Upper lobe of left lung (tissue), 6 donors: ENCODE results near the gene PLD5. TPM values are rescaled to one million over a fixed set of nuclear protein-coding genes. Genes with fewer than 3 reads are reported as not detected.

ENCODE experiments used
- ATAC-seq, 2 donors: fragments of 200-7000 bp; cut with Tn5 transposase; one replicate each; pipeline ENCODE4 v1.9.1; 2022; ENCODE audit warnings: mild to moderate bottlenecking in 2 of 2, moderate library complexity in 2 of 2; ENCODE audit not compliant: low FRiP score in 2 of 2
- DNase-seq, 2 donors: peaks; one replicate each; pipeline ENCODE4 v3.0.0-alpha.2; 2019 to 2020
- H3K27ac ChIP-seq, 4 donors: fragments of 200-600 bp; sonication (generic); one replicate each; pipeline ENCODE4 v1.5.1; 2016 to 2019
- H3K27me3 ChIP-seq, 4 donors: fragments of 200-600 bp; sonication (generic); one replicate each; pipeline ENCODE4 v1.5.1; 2017 to 2019
- H3K36me3 ChIP-seq, 4 donors: fragments of 200-600 bp; sonication (generic); one replicate each; pipeline ENCODE4 v1.5.1; 2016 to 2019
- H3K4me1 ChIP-seq, 4 donors: fragments of 200-600 bp; sonication (generic); one replicate each; pipeline ENCODE4 v1.5.1; 2018 to 2019
- H3K4me3 ChIP-seq, 4 donors: fragments of 200-600 bp; sonication (generic); one replicate each; pipeline ENCODE4 v1.5.1; 2017 to 2019; ENCODE audit warnings: mild to moderate bottlenecking in 2 of 4, moderate library complexity in 1 of 4
- H3K9me3 ChIP-seq, 4 donors: fragments of 200-600 bp; sonication (generic); one replicate each; pipeline ENCODE4 v1.5.1; 2018 to 2019
- CTCF ChIP-seq, 6 experiments: fragments of 450-650 bp in 4 of 6; fragments of 200-600 bp in 2 of 6; sonication (generic) in 2 of 6; IDR thresholded peaks; one replicate each; pipeline ENCODE4 v1.5.1; 2016 to 2019; ENCODE audit warnings: antibody characterized with exemption in 6 of 6
- EP300 ChIP-seq, 4 donors: sonication (generic); formaldehyde crosslinking; IDR thresholded peaks; one replicate each; pipeline ENCODE4 v1.5.1; 2017; ENCODE audit warnings: antibody characterized with exemption in 4 of 4, control low read depth in 2 of 4
- POLR2A ChIP-seq, 4 donors: fragments of 450-650 bp; IDR thresholded peaks; one replicate each; pipeline ENCODE4 v1.5.1; 2016 to 2017; ENCODE audit warnings: antibody characterized with exemption in 4 of 4, mild to moderate bottlenecking in 2 of 4
- POLR2AphosphoS5 ChIP-seq, 2 donors: sonication (generic); formaldehyde crosslinking; IDR thresholded peaks; one replicate each; pipeline ENCODE4 v1.5.1; 2017; ENCODE audit warnings: antibody characterized with exemption in 2 of 2
- WGBS, 2 donors: methylation state at CpG; one replicate each; pipeline ENCODE4 v1.1.5; 2017 to 2018; 5-methylcytosine and 5-hydroxymethylcytosine counted together
- total RNA-seq, 6 donors: library from RNA; depleted of rRNA in 4 of 6; stranded (reverse); fragments of >200 nt in 4 of 6; gene quantifications; one replicate each; pipeline versions ENCODE4 v1.1.0 to v1.2.1, GENCODE V29; 2016 to 2021
- donor health status: DM: no; HTN: no; CAD: no; lungs with moderate emphysema.
- donor health status: DM: no; HTN: yes; CAD: no; lungs with severe emphysema.

Gene PLD5
- total RNA-seq, 6 donors from 2014 or later, result under 0.01 to 1.9 (median 0.67) TPM

GRCh38 chr1:242140836-242141235 lies 383.7 kb downstream of the PLD5 start:
- no peak for DNase-seq
- H3K27me3 ChIP-seq, result no peaks in the 10 kb centered on the region
- no peak overlapping the region for H3K4me3 ChIP-seq
- H3K27ac ChIP-seq, result no peak overlapping the region
- no peaks in the 10 kb centered on the region for H3K4me1 ChIP-seq
- TF ChIP-seq POLR2A (IDR thresholded peaks at IDR 0.05), result no peak
- TF ChIP-seq CTCF (IDR thresholded peaks at IDR 0.05), result no peak
- TF ChIP-seq POLR2AphosphoS5 (IDR thresholded peaks at IDR 0.05), result no peak
- no peak for ATAC-seq
- no peaks in the 10 kb centered on the region for H3K36me3 ChIP-seq
- 64 to 67% methylated on average over 1 of the region's 1 CpG for WGBS, 2 donors
- H3K9me3 ChIP-seq, result no peaks in the 10 kb centered on the region

DNA sequence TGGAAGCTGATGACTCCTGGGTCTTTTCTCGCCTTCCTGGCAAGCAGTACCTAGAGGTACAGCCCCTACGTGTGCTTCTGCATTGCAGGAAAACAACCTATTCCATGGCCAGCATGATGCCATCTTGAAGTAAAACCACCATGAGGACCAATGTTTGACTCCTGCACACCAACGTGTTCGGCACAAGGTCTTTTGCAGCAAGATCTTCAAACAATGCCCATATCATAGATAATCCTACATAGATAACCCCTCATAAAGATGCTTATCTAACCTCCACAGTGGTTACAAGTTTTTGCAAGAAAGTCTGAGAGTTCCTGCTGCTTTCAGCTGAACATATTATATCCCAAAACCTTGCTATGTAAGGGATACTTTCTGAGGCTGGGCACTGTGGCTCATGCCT lies 384.5 kb downstream of the PLD5 start:
- H3K4me1 ChIP-seq, result no peaks in the 10 kb centered on the region
- no peak for DNase-seq
- 40 to 47% methylated on average over 3 to 4 of the region's 4 CpGs for WGBS, 2 donors
- no peaks in the 10 kb centered on the region for H3K27me3 ChIP-seq
- H3K4me3 ChIP-seq, result no peak overlapping the region
- H3K9me3 ChIP-seq, result no peaks in the 10 kb centered on the region
- H3K36me3 ChIP-seq, result no peaks in the 10 kb centered on the region
- TF ChIP-seq EP300 (IDR thresholded peaks at IDR 0.05), result no peak
- no peak for TF ChIP-seq CTCF (IDR thresholded peaks at IDR 0.05)
- TF ChIP-seq POLR2A (IDR thresholded peaks at IDR 0.05), result no peak
- TF ChIP-seq POLR2AphosphoS5 (IDR thresholded peaks at IDR 0.05), result no peak
- no peak for ATAC-seq
- H3K27ac ChIP-seq, result no peak overlapping the region

- Histone ChIP-seq H3K4me3 (no peak overlapping the region), H3K4me1 (no peaks in the 10 kb centered on the region), H3K27me3 (no peaks in the 10 kb centered on the region), H3K36me3 (no peaks in the 10 kb centered on the region), H3K9me3 (no peaks in the 10 kb centered on the region), H3K27ac (no peak overlapping the region)
- peak in 1 of 2 donors; percentile 22 for DNase-seq
- TF ChIP-seq POLR2A (IDR thresholded peaks at IDR 0.05), result no peak
- TF ChIP-seq CTCF (IDR thresholded peaks at IDR 0.05), result no peak
- TF ChIP-seq EP300 (IDR thresholded peaks at IDR 0.05), result no peak
- TF ChIP-seq POLR2AphosphoS5 (IDR thresholded peaks at IDR 0.05), result no peak
- 44 to 77% methylated on average over 3 to 5 of the region's 6 CpGs for WGBS, 2 donors
- ATAC-seq, result peak in 1 of 2 donors; percentile 35
These were observed 385.1 kb downstream of the PLD5 start for GRCh38 chr1:242139442-242139841.

DNA sequence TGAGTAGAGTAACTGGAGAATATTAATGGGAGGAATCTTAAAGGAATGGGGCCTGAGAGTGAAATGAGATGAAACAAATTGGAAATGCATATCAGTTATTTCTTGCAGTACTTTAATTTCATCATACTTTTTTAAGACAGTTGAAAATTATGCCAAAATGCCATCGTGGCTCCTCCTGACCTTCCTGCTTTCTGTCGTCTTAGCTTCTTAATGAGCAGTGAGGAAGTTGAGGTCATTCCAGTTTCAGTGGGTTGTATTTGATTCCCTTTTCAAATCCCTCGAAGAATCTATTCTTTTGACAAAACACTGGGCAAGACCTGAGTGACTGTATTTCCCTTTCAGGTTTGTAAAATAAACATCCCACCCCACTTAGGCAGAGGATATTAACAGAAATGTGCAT lies 390.7 kb downstream of the PLD5 start:
- Histone ChIP-seq H3K4me3 (no peak overlapping the region), H3K4me1 (no peaks in the 10 kb centered on the region), H3K36me3 (no peaks in the 10 kb centered on the region), H3K9me3 (no peaks in the 10 kb centered on the region), H3K27ac (no peak overlapping the region), H3K27me3 (no peaks in the 10 kb centered on the region)
- ATAC-seq (no peak), DNase-seq (no peak)
- 25 to 29% methylated on average over 3 of the region's 3 CpGs for WGBS, 2 donors
- TF ChIP-seq CTCF (IDR thresholded peaks at IDR 0.05), result no peak
- no peak for TF ChIP-seq POLR2AphosphoS5 (IDR thresholded peaks at IDR 0.05)
- TF ChIP-seq EP300 (IDR thresholded peaks at IDR 0.05), result no peak
- no peak for TF ChIP-seq POLR2A (IDR thresholded peaks at IDR 0.05)

DNA sequence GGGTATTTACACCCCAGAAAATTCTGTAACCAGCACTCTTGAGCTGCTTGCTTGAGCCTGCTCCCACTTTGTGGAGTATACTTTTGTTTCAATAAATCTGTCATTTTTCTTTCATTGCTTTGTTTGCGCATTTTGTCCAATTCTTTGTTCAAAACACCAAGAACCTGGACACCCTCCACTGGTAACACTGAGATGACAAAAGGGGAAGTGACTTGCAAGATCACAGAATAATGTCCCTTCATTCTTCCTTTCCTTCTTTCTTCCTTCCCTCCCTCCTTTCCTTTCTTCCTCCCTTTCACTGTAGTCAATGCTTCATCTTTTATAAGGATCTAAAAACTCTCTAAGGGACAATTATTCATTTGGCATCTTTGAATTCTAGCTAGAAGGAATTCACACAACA lies 391.1 kb downstream of the PLD5 start:
- H3K27ac ChIP-seq, result no peak overlapping the region
- H3K36me3 ChIP-seq, result no peaks in the 10 kb centered on the region
- ATAC-seq (no peak), DNase-seq (no peak)
- H3K4me1 ChIP-seq, result no peaks in the 10 kb centered on the region
- H3K27me3 ChIP-seq, result no peaks in the 10 kb centered on the region
- no peaks in the 10 kb centered on the region for H3K9me3 ChIP-seq
- WGBS, 2 donors, result 93 to 96% methylated on average over 1 of the region's 1 CpG
- TF ChIP-seq CTCF (IDR thresholded peaks at IDR 0.05), result no peak
- no peak for TF ChIP-seq POLR2A (IDR thresholded peaks at IDR 0.05)
- TF ChIP-seq POLR2AphosphoS5 (IDR thresholded peaks at IDR 0.05), result no peak
- no peak for TF ChIP-seq EP300 (IDR thresholded peaks at IDR 0.05)
- no peak overlapping the region for H3K4me3 ChIP-seq
